Spleen (tissue), 7 donors: Measurements from ENCODE around the gene MISFA.

Source experiments
- POLR2A ChIP-seq, 3 donors: fragments of 450-650 bp; IDR thresholded peaks; one replicate each; pipeline ENCODE4 v1.5.1; 2017; ENCODE audit warnings: antibody characterized with exemption in 3 of 3, mild to moderate bottlenecking in 1 of 3
- POLR2AphosphoS5 ChIP-seq, 3 donors: sonication (generic); formaldehyde crosslinking; IDR thresholded peaks; one replicate each; pipeline ENCODE4 v1.5.1; 2017; ENCODE audit warnings: antibody characterized with exemption in 3 of 3
- TF ChIP-seq, protein P1 (sequence below), 11 experiments: fragments of 200-600 bp in 7 of 11; fragments of 450-650 bp in 4 of 11; sonication (generic) in 4 of 11; IDR thresholded peaks in 8 of 11; conservative IDR thresholded peaks in 3 of 11; 1 replicate in 7 of 11; 2 replicates in 4 of 11; pipeline versions ENCODE4 v1.4.0 to v1.8.0; 2016 to 2021; ENCODE audit warnings: antibody characterized with exemption in 11 of 11, inconsistent platforms in 4 of 11, mild to moderate bottlenecking in 1 of 11
- donor health status: DM: no; HTN: no; CAD: no; lungs with moderate emphysema.
- donor health status: DM: no; HTN: no; CAD: no.
- donor health status: DM: no; HTN: no; CAD: no.

DNA sequence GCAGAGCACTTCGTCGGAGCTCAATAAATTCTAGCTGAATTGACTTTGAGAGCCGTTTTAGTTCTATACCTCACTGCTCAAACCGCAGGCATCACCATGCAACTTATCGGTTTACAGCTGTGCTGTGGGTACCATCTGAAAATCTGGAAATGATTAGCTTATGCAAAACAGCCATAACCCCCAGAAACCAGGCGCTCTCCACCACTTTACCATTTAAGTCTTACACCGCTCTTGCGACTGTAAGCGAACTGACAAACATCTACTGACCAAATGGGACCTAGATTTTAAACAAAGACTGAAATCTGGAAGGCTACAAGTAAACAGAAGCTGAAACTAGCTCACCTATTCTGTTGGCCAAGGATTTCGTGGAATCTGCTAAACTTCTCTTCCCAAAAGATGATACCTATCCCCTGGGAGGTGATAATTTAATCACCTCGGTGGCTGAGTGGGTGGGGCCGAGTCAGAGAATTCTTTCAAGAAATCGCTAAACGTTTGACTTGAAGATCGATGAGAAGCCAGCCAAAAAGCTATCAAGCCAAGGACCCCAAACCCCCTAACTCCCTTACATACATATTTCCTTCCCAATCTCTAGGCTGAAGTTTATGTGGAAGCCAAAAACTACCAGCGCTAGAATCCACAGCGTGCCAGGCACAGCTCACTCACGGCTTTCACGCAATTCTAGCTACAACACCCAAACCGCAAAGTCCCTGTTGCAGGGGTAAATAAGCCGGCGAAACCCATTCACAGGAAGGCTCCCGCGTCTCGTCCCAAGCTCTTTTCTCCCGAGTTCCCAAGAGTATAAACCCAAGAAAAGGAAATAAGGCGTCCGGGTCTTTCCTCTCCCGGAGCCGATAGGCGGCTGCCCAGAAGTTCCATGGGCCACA lies 33.9 kb downstream of the MISFA start:
- TF ChIP-seq POLR2A (IDR thresholded peaks at IDR 0.05), result no peak
- TF ChIP-seq, protein P1, sequence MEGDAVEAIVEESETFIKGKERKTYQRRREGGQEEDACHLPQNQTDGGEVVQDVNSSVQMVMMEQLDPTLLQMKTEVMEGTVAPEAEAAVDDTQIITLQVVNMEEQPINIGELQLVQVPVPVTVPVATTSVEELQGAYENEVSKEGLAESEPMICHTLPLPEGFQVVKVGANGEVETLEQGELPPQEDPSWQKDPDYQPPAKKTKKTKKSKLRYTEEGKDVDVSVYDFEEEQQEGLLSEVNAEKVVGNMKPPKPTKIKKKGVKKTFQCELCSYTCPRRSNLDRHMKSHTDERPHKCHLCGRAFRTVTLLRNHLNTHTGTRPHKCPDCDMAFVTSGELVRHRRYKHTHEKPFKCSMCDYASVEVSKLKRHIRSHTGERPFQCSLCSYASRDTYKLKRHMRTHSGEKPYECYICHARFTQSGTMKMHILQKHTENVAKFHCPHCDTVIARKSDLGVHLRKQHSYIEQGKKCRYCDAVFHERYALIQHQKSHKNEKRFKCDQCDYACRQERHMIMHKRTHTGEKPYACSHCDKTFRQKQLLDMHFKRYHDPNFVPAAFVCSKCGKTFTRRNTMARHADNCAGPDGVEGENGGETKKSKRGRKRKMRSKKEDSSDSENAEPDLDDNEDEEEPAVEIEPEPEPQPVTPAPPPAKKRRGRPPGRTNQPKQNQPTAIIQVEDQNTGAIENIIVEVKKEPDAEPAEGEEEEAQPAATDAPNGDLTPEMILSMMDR (IDR thresholded peaks at IDR 0.05 in 8 of 11, conservative IDR thresholded peaks at IDR 0.05 in 3 of 11), result no peak
- no peak for TF ChIP-seq POLR2AphosphoS5 (IDR thresholded peaks at IDR 0.05)
